ENCODE data around the gene EPB41L2.

DNA sequence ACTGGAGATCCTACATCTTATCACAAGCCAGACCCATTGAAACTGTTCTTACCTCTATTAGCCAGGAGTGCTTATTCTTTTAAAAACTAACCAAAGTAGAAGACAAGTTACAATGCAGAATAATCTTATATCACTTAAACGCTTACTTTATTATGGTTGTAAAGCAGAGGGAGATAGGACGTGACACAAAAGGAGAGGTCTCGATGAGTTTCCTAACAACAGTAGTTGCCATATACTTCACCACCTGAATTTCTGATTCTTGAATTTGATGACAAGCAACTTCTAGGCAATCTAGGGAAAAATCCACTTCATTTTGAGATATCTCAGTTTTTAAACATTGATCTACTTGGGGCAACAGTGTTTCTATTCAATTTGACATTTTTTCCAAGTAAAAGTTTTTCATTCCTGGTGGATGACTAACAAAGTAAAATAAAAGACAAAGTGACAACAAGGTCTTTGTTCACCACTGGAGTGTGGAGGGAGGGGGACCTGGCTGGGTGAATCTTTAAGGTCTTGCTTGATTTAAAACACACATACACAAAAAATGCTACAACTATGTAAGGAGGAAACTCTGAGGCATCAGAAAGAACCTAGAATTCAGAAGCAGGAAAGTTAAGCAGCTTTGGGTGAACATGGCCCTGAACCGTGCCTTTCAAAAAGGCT lies 125.0 kb downstream of the EPB41L2 start:
- TF ChIP-seq, protein P1, sequence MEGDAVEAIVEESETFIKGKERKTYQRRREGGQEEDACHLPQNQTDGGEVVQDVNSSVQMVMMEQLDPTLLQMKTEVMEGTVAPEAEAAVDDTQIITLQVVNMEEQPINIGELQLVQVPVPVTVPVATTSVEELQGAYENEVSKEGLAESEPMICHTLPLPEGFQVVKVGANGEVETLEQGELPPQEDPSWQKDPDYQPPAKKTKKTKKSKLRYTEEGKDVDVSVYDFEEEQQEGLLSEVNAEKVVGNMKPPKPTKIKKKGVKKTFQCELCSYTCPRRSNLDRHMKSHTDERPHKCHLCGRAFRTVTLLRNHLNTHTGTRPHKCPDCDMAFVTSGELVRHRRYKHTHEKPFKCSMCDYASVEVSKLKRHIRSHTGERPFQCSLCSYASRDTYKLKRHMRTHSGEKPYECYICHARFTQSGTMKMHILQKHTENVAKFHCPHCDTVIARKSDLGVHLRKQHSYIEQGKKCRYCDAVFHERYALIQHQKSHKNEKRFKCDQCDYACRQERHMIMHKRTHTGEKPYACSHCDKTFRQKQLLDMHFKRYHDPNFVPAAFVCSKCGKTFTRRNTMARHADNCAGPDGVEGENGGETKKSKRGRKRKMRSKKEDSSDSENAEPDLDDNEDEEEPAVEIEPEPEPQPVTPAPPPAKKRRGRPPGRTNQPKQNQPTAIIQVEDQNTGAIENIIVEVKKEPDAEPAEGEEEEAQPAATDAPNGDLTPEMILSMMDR (IDR thresholded peaks at IDR 0.05): no peak
- TF ChIP-seq POLR2A (IDR thresholded peaks at IDR 0.05): no peak
